Skin epidermis (tissue), 12 donors: ENCODE measurements around the gene SYT6.
A peak's percentile ranks its signal among the peaks of the same experiment; 100 is the strongest.

Experiments used
- H3K27ac ChIP-seq, 21 experiments: fragments of 200-600 bp; sonication (generic) in 11 of 21; one replicate each; pipeline ENCODE4 v1.5.0; 2020; ENCODE audit warnings: mild to moderate bottlenecking in 3 of 21, inconsistent platforms in 2 of 21, moderate library complexity in 2 of 21
- H3K4me3 ChIP-seq, 7 experiments: fragments of 200-600 bp; sonication (generic) in 2 of 7; one replicate each; pipeline ENCODE4 v1.5.0; 2020; ENCODE audit warnings: inconsistent platforms in 2 of 7, mild to moderate bottlenecking in 2 of 7, moderate library complexity in 1 of 7

SYT6 gene

GRCh38 chr1:114156538-114157274, 3.0 kb upstream of the SYT6 start:
- H3K27ac ChIP-seq: no peak overlapping the region
- no peak overlapping the region for H3K4me3 ChIP-seq

- no peak overlapping the region for H3K27ac ChIP-seq
- no peak overlapping the region for H3K4me3 ChIP-seq
These were observed 2.0 kb upstream of the SYT6 start for GRCh38 chr1:114155706-114156105.

- Histone ChIP-seq H3K4me3 (no peak overlapping the region), H3K27ac (no peak overlapping the region)
These were observed 1.3 kb upstream of the SYT6 start for GRCh38 chr1:114154963-114155322.

DNA sequence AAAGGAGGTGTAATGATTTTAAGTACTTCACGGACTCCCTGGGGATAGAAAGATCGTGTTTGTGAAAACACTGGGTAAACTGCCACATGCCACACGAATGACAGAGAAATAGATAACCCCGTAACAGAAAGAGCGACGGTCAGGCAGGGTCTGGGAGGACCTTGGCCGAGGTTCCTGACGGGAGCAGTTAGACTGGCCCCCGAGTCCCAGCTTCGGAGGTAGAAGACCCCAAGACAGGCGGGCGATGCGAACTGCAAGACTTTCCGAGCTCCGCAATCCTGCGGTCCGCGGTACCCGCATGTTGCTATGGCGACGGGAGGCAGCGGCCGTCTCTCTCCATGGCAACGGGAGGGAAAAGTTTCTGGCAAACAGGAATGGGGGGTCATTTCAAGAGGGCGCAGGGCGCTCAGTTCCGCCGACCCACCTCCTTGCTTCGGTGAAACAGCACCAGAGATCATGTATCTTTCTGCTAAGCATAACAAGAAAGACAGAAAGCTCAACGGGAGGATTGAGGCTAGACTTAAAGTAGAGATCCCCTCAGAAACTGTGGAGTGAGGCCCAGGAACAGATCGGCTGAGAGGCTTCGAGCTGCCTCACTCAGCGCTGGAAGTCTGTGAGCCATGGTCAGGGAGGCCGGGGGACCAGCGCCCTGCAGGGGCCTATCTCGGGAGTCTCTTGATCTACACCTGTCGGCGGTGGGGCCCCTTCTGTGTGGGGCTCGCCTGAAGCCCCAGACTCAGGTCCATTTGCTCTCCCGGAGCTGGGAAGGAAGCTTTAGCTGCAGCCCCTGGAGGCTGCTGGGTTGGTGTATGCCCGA, 685 bp upstream of the SYT6 start:
- H3K4me3 ChIP-seq: no peak overlapping the region
- H3K27ac ChIP-seq: no peak overlapping the region

DNA sequence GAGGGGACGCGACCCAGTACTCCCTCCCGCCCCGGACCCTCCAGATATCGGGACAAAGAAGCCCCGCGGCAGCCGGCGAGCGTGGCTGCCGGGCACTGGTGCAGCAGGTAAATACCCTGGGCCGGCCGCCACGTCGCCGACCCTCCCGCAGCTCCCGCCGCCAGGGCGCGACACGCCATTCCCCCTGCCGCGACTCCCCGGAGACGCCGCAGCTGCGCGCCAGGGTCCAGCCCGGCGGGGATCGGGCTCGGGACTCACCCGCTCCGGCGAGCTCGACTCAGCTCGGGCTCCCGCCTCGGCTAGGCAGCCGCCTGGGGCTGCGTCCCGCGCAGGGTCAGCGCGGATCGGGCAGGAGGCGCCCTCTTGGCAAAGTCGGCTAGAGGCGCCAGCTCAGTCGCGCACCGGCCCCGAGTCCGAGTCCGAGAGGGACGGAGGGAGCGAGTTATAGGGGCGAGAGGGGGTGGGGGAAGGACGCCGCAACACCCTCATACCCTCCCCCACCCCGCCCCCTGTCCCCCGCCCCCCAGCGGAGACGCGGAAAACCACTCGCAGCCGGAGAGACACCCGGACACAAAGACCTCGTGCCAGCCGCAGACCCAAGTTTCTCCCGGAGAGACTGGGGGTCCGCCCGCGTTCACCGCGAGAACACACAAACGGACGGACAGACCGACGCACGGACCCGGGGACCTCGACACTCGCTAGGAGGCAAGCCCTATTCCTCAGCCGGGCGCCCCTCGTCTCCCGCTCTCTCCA, 985 bp downstream of the SYT6 start:
- peak overlapping the region; percentile 9 to 37 (median 15) for H3K4me3 ChIP-seq
- H3K27ac ChIP-seq: no peak overlapping the region

DNA sequence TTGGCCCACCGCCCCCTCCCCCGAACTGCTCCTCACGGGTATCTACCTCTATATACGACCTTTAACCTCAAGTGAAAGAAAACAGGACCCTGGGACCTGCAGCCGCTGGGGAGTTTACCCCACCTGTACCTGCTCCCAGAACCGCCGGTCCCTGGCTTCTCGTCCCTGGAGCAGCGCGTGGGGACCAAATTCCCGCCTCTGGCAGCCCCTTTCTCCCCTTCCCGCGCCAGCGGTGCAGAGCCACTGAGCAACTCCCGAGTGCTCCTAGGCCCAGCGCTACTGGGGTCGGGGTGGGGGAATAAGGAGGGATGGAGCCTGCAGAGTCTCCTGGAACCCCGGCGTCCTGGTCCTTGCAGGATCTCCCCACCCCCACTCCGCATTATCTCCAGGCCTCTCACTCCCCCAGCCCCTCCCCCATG, 1.6 kb downstream of the SYT6 start:
- Histone ChIP-seq H3K4me3 (peak overlapping the region; percentile 9 to 37 (median 15)), H3K27ac (no peak overlapping the region)

- Histone ChIP-seq H3K27ac (no peak overlapping the region), H3K4me3 (no peak overlapping the region)
These were observed 3.7 kb downstream of the SYT6 start for GRCh38 chr1:114150016-114150415.

GRCh38 chr1:114149211-114149610, 4.5 kb downstream of the SYT6 start:
- Histone ChIP-seq H3K27ac (no peak overlapping the region), H3K4me3 (no peak overlapping the region)

GRCh38 chr1:114145504-114146151, 8.0 kb downstream of the SYT6 start:
- Histone ChIP-seq H3K27ac (no peak overlapping the region), H3K4me3 (no peak overlapping the region)

DNA sequence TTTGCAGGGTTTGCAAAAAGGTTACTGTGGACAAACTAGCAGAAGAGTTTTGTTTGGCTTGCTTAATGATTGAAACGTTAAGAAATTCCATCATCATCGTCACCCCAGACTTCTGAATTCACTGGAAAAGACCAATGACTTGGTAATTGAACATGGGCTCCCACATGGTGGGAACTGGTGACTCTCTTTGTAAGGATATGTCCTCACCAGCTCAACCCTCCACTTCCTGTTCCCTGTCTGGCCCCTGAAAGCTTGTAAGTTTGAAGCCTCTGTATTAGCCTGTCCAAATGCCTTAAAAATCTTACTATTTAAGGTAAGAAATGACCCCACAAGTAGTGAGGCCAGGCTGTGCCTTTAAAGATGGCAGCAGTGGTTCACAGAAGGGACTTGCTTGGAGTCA, 9.7 kb downstream of the SYT6 start:
- no peak overlapping the region for H3K4me3 ChIP-seq

DNA sequence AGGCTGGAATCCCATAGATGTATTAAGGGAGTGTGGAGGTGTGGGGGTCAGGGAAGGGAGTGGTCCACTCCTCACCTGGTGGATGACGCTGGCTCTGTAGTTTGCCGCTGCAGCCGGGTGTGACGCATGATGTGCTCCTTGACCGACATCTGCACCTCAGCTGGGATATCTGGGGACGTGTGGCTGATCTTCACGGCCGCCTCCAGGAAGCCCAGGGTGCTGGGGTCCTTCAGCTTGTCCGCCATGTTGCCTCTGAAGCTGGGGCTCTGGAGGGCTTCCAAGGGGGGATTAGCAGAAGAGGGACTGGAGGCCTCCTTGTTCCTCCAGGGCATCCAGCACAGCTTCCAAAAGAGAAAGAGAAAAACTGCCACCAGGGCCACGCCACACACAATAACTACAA, 14.1 kb downstream of the SYT6 start:
- Histone ChIP-seq H3K4me3 (no peak overlapping the region), H3K27ac (no peak overlapping the region)

More for the DNA sequence above, 9.7 kb downstream of the SYT6 start:
- no peak overlapping the region for H3K27ac ChIP-seq

DNA sequence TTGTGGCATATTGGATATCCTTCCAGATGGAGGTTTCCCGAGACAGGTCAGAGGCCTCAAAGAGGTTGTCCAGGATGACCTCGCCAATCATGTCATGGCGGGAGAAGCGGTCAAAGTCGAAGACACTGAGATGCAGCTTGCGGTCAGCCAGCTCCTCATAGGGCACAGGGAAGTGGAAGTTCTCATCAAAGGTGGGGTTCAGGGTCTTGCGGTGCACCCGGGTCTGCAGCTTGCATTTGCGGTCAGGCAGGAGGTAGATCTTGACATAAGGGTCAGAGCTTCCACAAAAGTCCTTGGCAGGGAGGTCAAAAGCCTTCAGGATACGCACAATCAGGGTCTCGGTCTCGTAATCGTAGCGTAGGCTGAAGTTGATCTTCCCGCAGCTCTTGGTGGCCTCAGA, 16.2 kb downstream of the SYT6 start:
- H3K27ac ChIP-seq: no peak overlapping the region
- no peak overlapping the region for H3K4me3 ChIP-seq

DNA sequence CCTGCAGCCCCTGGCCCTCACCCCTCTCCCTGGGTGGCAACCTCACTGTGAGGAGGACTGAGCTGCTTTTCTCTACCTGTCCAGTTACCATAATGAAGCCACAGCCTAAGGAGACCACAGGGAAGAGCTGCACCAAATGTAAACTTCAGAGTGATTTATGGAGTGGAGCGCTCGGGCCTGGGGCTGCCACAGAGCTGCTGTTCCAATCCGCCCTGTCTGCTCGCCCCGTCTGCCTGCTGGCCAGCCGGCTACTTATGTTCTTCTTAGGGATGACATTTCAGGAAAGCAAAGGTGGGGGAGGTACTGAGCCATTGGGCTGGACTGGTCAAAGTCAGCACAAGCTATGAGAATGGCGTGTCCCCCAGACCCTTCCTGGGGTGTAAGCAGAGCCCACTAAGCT, 17.9 kb downstream of the SYT6 start:
- Histone ChIP-seq H3K27ac (no peak overlapping the region), H3K4me3 (no peak overlapping the region)

DNA sequence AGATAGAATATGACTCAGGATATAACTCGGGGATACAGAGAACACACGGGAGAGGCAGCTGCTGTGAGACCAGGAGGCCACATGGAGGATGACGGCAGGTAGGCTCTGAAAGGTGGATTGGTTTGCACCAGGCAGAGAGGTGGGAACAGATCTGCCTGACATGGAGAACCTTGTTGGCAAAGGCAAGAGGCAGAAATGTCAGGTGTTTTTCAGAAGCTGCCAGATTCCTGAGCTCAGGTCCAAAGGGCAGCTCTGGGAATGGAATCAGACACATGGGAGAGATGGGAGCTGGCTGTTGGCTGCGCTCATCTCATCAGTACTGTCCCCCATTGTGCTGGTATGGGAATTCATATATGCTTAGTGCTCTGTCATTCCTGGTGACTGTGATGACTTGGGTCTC, 19.2 kb downstream of the SYT6 start:
- Histone ChIP-seq H3K27ac (no peak overlapping the region), H3K4me3 (no peak overlapping the region)

DNA sequence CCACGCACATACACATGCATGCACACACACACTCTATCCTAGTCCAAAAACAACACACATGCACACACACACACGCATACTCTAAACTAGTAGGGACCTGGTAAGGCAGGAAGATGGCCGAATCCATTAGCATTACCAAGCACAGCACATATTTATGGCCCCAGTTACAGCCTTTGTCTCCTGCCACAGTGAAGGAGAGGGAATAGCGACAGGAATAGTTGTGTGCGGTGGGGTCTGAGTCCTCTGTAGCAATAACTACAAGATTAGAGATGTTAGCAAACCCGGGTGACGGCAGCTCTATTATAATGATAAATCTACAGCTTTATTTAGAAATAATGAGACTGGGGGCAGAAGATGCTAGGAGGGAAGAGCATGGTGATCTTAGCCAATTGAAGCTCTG, 20.5 kb downstream of the SYT6 start:
- no peak overlapping the region for H3K4me3 ChIP-seq
- H3K27ac ChIP-seq: no peak overlapping the region

DNA sequence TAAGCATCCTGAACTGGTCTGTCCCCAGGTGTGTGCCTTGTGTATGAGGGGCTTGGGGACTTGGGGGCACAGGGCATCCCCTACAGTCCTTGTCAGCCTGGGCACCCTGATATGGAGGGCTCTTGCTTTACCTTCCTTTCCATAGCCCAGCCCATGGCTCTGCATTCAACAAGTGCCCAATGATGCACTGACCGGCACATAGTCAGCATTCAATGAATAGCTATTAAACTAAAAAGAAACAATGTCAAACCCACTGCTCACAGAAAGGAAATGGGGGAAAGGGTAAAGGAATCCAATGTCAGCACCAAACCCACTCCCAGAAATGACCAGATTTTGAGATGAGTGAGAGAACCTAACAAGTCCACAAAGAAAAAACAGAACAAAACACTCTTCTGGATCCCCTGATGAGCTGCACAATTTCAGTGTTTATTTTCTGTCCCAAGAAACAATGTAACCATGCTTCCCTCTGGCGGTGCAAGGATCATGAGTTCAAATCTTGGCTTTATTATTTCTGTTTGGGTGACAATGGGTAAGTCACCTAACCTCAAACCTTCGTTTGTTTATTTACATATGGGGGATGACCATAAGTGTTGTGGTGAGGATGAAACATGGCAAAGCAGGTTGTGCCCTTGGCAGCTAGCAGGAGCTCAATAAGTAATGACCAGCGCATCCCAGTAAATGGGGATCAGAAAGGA, 22.0 kb downstream of the SYT6 start:
- Histone ChIP-seq H3K27ac (no peak overlapping the region), H3K4me3 (no peak overlapping the region)

GRCh38 chr1:114130846-114131525, 22.7 kb downstream of the SYT6 start:
- no peak overlapping the region for H3K27ac ChIP-seq
- no peak overlapping the region for H3K4me3 ChIP-seq

DNA sequence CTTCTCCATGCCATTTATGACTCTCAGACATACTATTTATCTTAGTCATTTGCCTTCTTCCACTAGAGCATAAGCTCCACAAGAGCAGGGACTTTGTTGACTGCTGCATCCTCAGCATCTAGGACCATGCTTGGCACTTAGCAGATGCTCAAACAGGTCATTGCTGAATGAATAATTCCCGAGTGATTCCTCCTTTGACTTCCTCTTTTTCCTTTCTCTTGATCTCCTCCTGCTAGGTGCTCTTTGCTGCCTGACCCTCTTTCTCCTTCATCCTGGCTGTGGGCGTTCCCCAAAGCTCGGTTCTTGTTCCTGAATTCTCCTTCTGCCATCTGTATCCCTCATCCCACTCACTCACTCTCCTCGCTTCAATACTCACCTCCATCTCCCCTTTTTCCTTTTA, 23.5 kb downstream of the SYT6 start:
- Histone ChIP-seq H3K27ac (no peak overlapping the region), H3K4me3 (no peak overlapping the region)

DNA sequence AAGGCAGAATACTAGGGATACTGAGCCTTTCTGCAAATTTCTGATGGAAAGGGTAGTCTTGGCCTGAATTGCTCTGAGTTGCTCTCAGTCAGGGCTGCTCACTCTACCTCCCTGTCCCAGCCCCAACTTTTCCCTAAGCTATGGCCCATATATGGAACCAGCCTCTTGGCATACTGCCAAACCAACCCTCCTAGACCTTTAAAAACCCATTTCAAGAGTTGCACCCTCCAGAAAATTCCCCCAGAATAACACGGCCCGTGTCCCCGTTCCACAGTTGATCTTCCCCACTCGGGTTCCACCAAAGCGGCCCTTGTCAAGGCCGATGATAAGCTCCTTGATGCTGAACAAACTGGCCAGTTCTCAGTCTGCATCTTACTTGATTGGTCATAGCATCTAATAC, 25.4 kb downstream of the SYT6 start:
- Histone ChIP-seq H3K4me3 (no peak overlapping the region), H3K27ac (no peak overlapping the region)
